ENCODE measurements around the gene ARHGEF12. TPM values are rescaled to one million over a fixed set of nuclear protein-coding genes. Genes with fewer than 3 reads are reported as not detected.

ARHGEF12 gene
- total RNA-seq, 6 experiments from 2014 or later: 72.9 to 95.1 (median 85.0) TPM

GRCh38 chr11:120352405-120352804, 16.2 kb downstream of the ARHGEF12 start:
- no peaks in the 10 kb centered on the region for H3K9me3 Mint-ChIP-seq
- H3K27ac Mint-ChIP-seq: no peak overlapping the region
- peaks cover 51% of the 10 kb centered on the region for H3K4me1 Mint-ChIP-seq (ENCODE audit: low read depth)
- DNase-seq: no peak
- peaks cover 10% of the 10 kb centered on the region for H3K36me3 Mint-ChIP-seq (ENCODE audit: low read depth)
- TF ChIP-seq CTCF (IDR thresholded peaks at IDR 0.05): no peak
- H3K27me3 Mint-ChIP-seq (ENCODE audit: insufficient read depth): no peaks in the 10 kb centered on the region
- no peak overlapping the region for H3K4me3 Mint-ChIP-seq

GRCh38 chr11:120354068-120354467, 17.9 kb downstream of the ARHGEF12 start:
- H3K4me1 Mint-ChIP-seq (ENCODE audit: low read depth): peaks cover 41% of the 10 kb centered on the region
- no peaks in the 10 kb centered on the region for H3K27me3 Mint-ChIP-seq (ENCODE audit: insufficient read depth)
- no peak overlapping the region; the same call in 1 of the 2 replicates for H3K27ac Mint-ChIP-seq
- no peak overlapping the region for H3K4me3 Mint-ChIP-seq
- H3K36me3 Mint-ChIP-seq (ENCODE audit: low read depth): peaks cover 18% of the 10 kb centered on the region
- H3K9me3 Mint-ChIP-seq: no peaks in the 10 kb centered on the region
- no peak for TF ChIP-seq CTCF (IDR thresholded peaks at IDR 0.05)
- DNase-seq: no peak

GRCh38 chr11:120354779-120355178, 18.6 kb downstream of the ARHGEF12 start:
- Mint-ChIP-seq H3K4me3 (no peak overlapping the region), H3K27ac (no peak overlapping the region), H3K9me3 (no peaks in the 10 kb centered on the region), H3K27me3 (ENCODE audit: insufficient read depth) (no peaks in the 10 kb centered on the region), H3K36me3 (ENCODE audit: low read depth) (peaks cover 19% of the 10 kb centered on the region), H3K4me1 (ENCODE audit: low read depth) (peaks cover 34% of the 10 kb centered on the region)
- TF ChIP-seq CTCF (IDR thresholded peaks at IDR 0.05): no peak
- DNase-seq: no peak

- H3K4me3 Mint-ChIP-seq: no peak overlapping the region
- TF ChIP-seq CTCF (IDR thresholded peaks at IDR 0.05): no peak
- no peak for DNase-seq
- H3K27ac Mint-ChIP-seq: no peak overlapping the region
- no peaks in the 10 kb centered on the region for H3K9me3 Mint-ChIP-seq
- H3K36me3 Mint-ChIP-seq (ENCODE audit: low read depth): peaks cover 22% of the 10 kb centered on the region
- H3K4me1 Mint-ChIP-seq (ENCODE audit: low read depth): peaks cover 32% of the 10 kb centered on the region
- no peaks in the 10 kb centered on the region for H3K27me3 Mint-ChIP-seq (ENCODE audit: insufficient read depth)
Measured at GRCh38 chr11:120357620-120358019, 21.4 kb downstream of the ARHGEF12 start.

- Mint-ChIP-seq H3K4me3 (no peak overlapping the region), H3K27ac (no peak overlapping the region), H3K9me3 (no peaks in the 10 kb centered on the region), H3K4me1 (ENCODE audit: low read depth) (peaks cover 39% of the 10 kb centered on the region), H3K27me3 (ENCODE audit: insufficient read depth) (no peaks in the 10 kb centered on the region), H3K36me3 (ENCODE audit: low read depth) (peaks cover 18% of the 10 kb centered on the region)
- no peak for DNase-seq
- no peak for TF ChIP-seq CTCF (IDR thresholded peaks at IDR 0.05)
Measured at GRCh38 chr11:120358729-120359128, 22.5 kb downstream of the ARHGEF12 start.

GRCh38 chr11:120363436-120363835, 27.2 kb downstream of the ARHGEF12 start:
- Mint-ChIP-seq H3K4me3 (no peak overlapping the region), H3K36me3 (ENCODE audit: low read depth) (peaks cover 15% of the 10 kb centered on the region), H3K27ac (peak overlapping the region; percentile 53), H3K9me3 (no peaks in the 10 kb centered on the region), H3K4me1 (ENCODE audit: low read depth) (peaks cover 43% of the 10 kb centered on the region), H3K27me3 (ENCODE audit: insufficient read depth) (no peaks in the 10 kb centered on the region; the same call in 1 of the 2 replicates)
- no peak for DNase-seq
- TF ChIP-seq CTCF (IDR thresholded peaks at IDR 0.05): no peak
